HG02759 (cell line): ENCODE results near the gene MYDGF.

ENCODE experiments used
- ATAC-seq: cut with Tn5 transposase; IDR thresholded peaks from one replicate; pipeline ENCODE4 v1.9.1; 2021; ENCODE audit warnings: mild to moderate bottlenecking, moderate library complexity; ENCODE audit not compliant: unreplicated experiment

Gene MYDGF

DNA sequence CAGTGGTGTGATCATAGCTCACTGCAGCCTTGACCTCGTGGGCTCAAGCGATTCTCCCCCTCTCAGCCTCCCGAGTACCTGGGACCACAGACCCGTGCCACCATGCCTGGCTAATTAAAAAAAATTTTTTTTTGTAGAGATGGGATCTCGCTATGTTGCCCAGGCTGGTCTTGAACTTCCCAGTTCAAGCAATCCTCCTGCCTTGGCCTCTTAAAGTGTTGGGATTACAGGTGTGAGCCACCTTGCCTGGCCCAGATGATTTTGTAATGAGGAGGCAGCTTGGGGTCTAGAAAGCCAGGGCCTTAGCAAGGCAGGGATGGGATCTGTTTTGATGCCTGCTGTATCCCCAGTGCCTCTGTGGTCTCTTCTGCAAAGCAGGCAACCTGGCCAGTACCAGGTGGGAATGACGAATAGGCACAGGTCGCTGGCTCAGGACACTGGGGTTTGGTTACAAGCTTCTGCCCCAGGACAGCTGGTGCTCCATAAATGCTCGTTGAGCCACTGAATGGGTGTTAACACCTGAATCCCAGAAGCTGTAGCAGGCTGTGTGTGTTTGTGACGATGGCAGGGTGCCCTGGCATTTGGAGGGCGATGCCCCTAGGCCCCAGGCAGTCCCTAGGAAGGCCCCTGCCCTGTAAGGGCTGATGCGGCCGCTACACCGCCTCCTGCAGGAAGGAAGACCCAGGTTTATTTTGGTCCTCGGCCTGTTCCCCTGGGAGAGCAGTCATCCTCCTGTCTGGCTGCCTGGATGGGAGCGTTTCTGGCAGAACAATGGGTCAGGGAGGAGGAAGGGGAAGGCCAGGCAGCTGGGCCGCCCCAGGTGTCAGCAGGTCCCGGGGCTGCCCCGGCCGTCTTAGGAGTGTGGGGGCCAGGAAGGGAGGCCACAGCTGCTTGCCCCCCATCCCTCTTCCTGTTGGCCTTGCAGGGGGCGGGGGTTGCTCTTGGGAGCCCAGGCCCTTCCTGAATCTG lies 22.2 kb downstream of the MYDGF start:
- ATAC-seq, result no peak

DNA sequence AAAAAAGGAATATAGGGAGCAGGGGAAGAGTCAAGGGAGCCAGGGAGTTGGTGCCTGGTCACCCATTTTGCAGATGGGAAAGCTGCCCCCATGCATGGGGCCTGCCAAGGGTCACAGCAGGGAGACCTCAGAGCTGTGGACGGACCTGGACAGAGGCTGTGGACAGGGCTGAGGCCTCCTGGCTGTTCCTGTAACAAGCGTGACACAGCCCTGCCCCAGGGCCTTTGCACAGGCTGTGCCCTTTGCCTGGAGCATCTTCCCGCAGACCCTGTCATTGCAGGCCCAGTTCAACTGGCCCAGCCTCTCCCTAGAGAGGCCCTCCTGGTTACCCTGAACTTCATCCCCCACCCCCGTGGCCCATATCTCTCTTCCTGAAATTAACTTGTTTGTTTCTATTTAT lies 24.4 kb downstream of the MYDGF start:
- no peak for ATAC-seq

DNA sequence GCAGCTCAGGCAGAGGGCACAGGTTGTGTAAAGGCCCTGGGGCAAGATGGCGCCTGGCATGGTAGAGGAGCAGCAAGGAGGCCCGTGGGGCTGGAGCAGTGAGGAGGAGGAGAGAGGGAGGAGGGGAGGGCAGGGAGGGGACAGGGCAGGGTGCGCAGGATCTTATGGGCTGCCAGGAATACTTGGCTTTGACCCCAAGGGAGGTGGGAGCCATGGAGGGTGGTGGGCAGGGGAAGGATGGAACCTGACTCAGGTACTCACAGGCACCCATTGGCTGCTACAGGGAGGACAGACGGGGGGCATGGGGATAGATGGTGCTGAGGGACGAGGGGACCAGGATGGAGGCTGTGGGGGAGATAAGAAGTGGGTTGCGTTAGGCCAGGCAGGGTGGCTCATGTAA lies 27.5 kb downstream of the MYDGF start:
- ATAC-seq, result no peak

DNA sequence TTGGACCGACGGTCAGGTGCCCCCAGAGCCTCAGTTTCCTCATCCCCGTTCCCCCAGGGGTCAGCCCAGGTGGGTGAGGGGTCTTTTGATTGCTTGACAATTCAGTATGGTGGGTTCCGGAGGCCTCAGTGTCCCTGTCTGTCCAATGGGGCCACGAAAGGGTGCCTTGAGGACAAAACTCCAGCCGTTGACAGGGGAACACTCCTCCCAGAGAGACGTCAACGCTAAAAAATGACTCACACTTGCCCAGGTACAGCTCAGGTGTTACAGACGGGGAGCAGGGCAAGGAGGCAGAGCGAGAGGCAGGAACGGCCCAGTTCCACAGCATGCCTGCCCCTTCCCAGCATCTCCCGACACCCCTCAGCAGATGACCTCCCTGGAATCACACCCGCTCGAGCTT lies 29.0 kb downstream of the MYDGF start:
- ATAC-seq, result no peak

DNA sequence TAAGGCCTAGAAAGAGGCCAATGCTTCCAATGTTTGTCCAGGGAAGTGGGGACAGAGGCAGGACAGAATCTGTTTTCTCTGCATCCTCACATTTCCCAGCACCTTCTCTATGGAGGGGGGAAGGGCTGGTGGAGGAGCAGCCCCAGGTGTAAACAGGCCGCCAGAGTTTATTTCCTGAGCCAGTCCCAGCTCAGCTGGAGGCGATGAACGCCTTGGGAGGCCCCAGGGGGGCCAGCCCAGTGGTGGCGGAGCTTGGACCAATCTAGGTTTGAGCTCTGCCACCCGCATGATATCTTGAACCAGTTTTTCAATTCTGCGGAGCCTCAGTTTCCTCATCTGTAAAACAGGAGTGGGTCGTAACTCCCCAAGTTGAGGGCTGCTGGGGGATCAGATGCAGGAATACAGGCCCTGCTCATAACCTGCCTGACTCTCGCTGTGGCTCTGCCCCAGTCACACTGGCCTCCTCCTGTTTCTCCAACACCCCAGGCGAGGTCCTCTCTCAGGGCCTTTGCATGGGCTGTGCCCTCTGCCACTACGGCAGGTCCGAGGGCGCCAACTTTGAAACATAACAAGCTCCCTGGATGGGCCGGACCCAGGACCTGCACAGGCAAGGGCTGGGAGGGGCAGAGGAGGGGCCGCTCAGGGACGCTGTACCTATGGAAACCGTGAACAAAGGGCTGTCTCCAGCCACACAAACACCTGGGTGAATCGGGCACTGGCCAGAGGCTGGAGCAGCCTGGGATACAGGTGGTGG lies 29.7 kb downstream of the MYDGF start:
- ATAC-seq, result no peak

DNA sequence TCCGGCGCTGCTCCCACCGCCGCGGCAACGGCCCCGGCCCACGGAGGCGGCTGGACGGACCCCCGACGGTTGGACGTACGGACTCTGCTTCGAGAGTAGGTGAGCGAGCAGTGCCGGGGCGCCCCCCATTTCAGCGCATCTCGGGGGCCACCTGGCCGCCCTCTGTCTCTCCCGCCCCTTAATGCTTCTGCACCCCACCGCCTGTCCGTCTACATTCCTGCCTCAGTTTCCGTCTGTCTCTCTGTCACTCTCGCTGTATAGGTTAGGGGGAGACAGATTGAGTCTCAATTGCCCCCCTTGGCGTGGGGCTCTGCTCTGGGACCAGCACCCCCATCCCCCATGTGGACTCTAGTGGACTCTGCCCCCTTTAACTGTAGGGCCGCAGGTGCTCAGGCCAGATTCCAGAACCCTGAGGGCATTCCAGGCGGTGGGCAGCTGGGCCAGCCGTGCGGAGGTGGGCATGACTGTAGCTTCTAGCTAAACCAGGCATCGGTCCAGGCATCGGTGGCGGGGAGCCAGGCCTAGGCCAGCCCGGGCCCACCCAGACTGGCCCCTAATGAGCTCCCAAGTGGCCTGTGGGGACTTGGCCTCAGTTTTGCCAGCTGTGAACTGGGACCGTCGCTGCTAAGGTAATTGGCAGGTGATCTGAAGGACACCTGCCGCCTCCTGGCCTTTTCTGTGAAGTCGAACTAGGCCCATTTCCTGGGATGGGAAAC lies 30.5 kb downstream of the MYDGF start:
- ATAC-seq, result no peak

DNA sequence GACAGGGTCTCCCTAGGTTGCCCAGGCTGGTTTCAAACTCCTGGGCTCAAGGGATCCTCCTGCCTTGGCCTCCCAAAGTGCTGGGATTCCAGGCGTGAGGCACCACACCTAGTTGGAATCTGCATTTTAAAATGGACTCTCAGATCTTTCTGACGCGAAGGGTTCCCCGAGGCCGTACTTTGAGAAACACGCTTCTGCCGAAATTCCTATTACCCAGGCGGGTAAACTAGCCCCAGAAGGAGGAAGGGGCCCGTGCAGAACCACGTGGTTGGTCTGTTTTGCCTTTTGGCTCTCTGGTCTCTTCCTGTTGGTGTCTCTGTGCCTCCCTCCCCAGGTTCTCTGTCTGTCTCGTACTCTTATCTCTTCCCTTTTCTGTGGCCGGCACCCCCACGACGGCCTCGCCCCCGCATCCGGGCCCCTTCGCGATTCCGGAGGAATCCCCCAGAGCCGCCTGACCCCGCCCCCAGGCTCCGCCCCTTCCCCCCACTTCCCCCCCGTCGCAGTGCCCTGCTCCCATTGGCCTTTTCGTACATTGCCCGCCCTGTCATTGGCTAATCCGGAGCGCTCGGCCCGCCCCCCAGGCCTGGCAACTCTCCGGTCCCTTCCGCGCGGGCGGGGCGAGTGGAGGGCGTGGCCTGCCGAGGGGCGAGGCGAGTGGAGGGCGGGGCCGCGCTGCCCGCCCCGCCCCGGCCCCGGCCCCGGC lies 31.2 kb downstream of the MYDGF start, which contains the start of gene TNFAIP8L1:
TNFAIP8L1 (plus strand) TSS at position 689 of the 703 bp plus-strand sequence. CDS start 12,354 bp downstream, outside the sequence.
- peak; percentile 80 for ATAC-seq

DNA sequence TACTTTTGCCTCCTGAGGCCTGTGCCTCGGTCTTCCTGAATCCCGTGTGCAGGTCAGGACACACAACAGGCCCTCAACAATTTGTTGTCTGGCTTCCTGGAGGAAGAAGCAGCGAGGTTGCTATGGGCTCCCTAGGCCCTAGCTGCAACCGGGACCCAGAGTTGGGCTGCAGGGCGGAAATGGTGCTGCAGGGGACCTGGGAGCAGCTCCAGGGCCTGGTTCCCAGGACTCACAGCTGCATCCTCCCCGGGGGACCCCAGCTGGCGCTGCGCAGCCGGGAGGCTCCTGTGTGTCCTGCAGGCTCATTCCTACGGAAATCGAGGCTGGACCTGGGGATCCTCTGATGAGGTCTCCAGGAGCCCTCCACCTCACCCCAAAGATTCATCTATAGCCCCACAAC lies 31.8 kb downstream of the MYDGF start:
- ATAC-seq, result no peak

DNA sequence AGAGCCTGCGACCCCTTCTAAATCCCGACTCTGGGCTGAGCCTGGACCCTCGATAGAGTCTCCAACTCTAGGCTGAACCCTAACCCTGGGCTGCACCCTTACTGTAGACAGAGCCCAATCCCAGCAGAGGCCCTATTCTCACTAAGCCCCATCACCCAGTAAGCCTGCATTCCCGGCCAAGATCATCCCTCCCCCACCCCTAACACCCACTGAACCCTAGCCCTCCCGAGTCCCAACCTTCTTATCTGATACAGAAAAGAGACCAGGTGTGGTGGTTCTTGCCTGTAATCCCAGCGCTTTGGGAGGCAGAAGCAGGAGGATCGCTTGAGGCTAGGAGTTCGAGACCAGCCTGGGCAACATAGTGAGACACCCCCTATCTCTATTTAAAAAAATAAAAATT lies 33.4 kb downstream of the MYDGF start:
- no peak for ATAC-seq

DNA sequence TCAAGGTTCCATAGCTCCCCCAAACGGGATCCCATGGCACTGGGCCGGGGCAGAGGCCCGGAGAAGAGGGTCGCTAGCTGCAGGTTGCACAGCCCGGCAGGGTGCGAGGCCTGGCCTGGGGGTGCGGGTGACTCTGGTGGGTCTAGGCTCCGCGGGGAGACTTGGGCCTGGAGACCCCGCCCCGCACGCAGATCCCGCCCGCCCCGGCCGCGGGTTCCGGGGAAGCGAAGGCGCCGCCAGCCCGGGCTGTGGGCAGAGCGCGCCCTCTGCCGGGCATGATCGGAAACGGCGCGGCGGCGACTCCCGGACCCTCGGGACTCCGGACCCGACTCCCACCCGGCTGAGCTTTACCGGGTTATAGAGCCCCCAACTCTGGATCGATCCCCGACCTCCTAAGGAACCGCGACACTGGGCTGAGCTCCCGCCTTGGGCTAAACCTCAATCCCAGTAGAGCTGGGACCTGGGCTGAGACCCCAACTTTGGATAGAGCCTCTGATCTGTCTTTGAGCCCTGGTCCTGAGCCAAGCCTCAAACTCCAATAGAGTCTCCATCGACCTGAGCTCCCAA lies 33.9 kb downstream of the MYDGF start:
- ATAC-seq, result no peak

DNA sequence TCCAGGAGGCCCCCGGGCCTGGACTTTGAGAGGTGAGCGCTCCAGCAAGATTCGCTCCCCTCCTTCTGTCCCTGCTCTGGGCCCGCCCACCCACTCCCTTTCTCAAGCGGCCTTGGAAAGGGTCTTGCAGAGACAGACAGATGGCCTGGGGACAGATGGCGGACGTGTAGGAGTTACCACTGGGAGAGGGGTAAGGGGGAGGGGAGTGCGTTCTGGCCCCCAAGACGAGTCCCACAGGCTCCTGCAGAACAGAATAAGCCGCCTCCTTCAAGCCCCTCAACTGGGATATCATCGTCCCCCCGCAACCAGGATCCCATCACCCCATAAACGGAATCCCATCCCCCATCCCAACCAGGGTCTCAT lies 34.4 kb downstream of the MYDGF start:
- ATAC-seq, result no peak

DNA sequence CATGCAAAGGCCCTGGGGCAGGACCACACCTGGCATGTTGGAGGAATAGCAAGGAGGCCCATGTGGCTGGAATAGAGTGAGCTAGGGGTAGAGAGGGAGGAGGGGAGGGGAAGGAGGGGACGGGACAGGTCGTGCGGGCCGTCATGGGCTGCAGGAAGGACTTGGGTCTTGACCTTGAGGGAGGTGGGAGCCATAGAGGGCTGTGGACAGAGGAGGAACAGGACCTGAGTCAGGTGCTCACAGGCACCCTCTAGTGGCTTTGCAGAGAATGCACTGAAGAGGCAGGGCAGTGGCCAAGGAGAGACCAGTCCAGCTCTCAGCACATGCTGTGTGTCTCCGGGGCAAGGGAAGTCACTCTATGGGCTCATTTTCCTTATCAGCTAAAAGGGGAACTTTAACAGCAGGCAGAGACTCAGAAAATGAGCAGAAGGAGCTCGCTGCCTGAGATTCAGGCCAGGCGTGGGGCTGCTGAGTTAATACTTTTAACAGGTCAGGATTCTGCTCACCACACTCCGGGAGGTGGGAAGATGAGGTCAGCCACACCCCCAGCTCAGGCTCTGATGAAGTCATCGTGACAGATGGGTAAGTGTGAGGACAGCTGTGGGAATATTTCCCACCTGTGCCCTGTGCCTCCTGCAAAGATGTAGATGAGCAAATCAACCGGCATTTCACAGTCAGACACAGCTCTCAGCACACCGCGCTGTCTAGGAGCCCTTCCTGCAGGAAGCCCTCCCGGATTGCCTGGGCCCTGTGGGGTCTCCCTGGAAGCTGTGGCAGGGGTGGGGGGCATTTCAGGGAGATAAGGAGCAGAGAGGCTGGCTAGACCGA lies 36.8 kb downstream of the MYDGF start:
- ATAC-seq, result no peak

DNA sequence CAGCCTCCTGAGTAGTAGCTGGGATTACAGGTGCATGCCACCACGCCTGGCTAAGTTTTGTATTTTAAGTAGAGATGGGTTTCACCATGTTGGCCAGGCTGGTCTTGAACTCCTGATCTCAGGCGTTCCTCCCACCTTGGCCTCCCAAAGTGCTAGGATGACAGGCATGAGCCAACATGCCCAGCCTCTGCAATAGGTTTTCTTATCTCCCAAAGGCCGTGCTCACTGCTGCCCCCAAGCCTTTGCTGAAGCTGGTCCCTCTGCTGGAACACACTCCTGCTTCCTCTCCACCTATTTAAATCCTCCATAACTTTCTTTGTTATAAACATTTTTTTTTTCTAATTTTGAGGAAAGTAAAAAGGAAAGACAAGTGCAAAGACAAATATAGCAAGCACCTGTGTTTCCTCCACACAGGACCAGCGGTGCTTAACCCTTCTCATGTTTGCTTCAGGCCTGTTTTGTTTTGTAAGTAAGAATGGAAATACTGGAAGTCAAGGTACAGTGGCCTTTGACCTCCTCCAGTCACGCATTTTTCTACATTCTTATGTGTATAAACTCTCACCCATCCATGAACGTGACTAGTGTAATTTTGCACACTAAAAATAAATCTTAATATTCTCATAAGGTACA lies 45.3 kb downstream of the MYDGF start:
- no peak for ATAC-seq

DNA sequence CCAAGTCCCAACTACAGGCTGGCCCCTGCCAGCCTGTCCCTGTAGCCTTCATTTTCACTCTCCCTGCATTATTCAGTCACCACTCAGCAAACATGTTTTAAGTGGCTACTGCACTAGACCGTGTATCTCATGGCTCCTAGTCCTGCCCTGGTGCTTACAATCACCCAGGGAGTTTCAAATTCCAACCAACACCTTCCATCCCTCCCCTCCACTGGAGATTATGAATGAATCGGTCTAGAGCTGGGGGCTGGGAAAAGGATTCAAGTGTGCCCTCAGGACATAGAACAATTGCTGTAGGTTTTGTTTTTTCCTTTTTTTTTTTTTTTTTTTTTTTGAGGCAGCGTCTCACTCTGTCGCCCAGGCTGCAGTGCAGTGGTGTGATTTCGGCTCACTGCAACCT lies 45.8 kb downstream of the MYDGF start:
- ATAC-seq, result no peak

DNA sequence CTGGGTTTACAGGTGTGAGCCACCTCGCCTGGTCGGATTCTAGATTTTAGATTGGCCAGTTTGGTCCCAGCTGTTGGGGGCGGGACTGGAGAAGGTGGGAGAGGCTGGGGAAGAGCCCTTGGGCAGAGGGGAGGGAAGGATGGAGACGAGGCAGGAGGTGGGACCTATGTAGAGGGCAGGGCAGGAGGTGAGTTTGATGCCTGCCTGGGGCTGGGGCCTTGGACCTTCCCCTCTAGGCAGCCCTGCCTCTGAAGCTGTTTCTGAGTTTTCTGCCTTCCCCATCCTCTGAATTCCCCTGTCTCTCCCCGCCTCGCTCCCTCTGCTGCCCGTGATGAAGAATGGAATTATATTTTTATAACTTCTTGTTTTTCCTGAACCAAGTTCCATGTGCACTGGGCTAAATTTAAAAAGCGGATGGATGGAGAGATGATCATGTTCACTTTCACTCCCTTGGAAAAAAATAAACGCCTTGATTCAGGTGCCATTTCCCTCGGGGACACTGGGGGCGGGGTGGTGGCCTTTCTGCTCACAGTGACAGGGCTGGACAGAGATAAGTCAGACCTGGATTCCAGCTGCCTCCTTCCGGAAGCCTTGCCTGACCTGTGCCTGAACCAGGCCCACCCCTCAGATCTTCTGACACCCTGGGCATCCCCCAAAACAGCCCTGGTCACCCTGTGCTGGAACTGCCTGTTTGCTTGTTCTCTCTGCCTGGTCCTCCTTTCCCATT lies 47.3 kb downstream of the MYDGF start:
- ATAC-seq, result no peak

DNA sequence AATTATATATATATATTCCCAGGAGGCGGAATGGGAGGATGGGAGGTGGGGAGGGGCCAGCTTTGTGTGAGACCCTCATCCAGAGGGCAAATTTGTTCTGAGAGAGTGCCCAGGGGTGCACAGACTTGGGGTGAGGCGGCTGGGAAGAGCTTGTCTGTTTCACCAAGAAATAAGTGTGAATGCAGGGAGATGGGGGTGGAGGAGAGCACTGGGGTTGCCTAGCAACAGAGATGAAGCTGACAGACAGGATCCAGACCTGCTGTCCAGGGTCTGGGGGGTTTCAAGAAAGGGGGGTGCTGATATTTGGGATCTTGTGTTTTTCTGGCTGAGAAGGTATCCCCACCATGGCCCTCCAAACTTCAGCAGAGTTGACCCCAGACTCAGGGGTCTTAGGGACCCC lies 49.5 kb downstream of the MYDGF start:
- no peak for ATAC-seq

DNA sequence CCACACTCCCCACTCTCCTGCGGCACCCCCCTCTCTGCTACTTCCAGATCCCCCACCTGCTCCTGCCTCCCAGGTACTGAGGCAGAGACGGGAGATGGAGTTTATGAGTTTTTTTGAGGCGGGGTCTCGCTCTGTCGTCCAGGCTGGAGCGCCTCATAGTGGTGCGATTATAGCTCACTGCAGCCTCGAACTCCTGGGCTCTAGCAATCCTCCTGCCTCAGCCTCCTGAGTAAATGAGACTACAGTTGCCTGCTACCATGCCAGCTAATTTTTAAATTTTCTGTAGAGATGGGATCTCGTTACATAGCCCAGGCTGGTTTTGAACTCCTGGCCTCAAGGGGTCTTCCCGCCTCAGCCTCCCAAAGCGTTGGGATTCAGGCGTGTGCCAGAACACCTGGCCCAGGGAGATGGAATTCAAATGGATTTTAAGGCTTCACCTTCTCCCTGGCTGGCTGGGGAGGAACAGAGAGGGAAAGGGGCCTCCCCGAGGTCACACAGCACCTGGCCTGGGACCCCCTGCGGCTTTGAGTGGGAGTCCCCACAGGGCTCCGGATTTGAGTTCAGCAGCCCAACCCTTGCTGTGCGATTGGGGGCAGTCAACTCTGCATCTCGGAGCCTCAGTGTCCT lies 50.4 kb downstream of the MYDGF start:
- ATAC-seq, result no peak

DNA sequence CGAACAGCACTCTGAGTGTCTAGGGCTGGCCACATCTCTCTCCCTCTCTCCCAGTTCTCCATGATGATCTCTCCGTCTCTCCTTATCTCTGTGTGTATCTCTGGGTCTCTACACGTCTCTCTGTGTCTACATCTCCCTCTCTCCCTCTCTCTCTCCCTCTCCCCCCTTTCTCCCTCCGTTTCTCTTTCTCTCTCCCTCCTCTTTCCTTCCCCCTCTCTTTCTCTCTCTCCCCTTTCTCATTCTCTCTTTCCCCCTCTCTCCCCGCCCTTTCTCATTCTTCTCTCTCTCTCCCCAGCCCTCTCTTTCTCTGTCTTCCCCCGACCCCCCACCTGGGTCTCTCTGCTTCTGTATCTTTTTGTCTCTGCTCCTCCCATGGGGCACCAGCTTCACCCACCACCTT lies 52.1 kb downstream of the MYDGF start:
- no peak for ATAC-seq
